Suprapubic skin (tissue), 4 donors: ENCODE data around the gene ZNF331. TPM values are rescaled to one million over a fixed set of nuclear protein-coding genes. Genes with fewer than 3 reads are reported as not detected.

Experiments
- DNase-seq, 2 donors: peaks; one replicate each; pipeline ENCODE4 v3.0.0-alpha.2; 2019; ENCODE audit warnings: low spot score in 2 of 2
- H3K27ac ChIP-seq: fragments of 200-600 bp; sonication (generic); one replicate; pipeline ENCODE4 v1.5.1; 2019
- H3K27me3 ChIP-seq: fragments of 200-600 bp; sonication (generic); one replicate; pipeline ENCODE4 v1.5.1; 2019
- H3K36me3 ChIP-seq: fragments of 200-600 bp; sonication (generic); one replicate; pipeline ENCODE4 v1.5.1; 2019
- H3K4me1 ChIP-seq: fragments of 200-600 bp; sonication (generic); one replicate; pipeline ENCODE4 v1.5.1; 2019
- H3K4me3 ChIP-seq: fragments of 200-600 bp; sonication (generic); one replicate; pipeline ENCODE4 v1.5.1; 2019; ENCODE audit warnings: mild to moderate bottlenecking
- H3K9me3 ChIP-seq: fragments of 200-600 bp; sonication (generic); one replicate; pipeline ENCODE4 v1.5.1; 2019
- EP300 ChIP-seq: sonication (generic); formaldehyde crosslinking; IDR thresholded peaks from one replicate; pipeline ENCODE4 v1.6.1; 2017; ENCODE audit warnings: antibody characterized with exemption
- POLR2A ChIP-seq, 2 donors: fragments of 450-650 bp; IDR thresholded peaks; one replicate each; pipeline ENCODE4 v1.6.1; 2017; ENCODE audit warnings: antibody characterized with exemption in 2 of 2, mild to moderate bottlenecking in 2 of 2, moderate library complexity in 2 of 2
- POLR2AphosphoS5 ChIP-seq, 3 donors: sonication (generic); formaldehyde crosslinking; IDR thresholded peaks; one replicate each; pipeline ENCODE4 v1.6.1; 2017; ENCODE audit warnings: antibody characterized with exemption in 3 of 3
- WGBS: methylation state at CpG from one replicate; pipeline ENCODE4 v1.1.5; 2018; 5-methylcytosine and 5-hydroxymethylcytosine counted together
- total RNA-seq, 4 donors: library from RNA; depleted of rRNA; stranded (reverse); fragments of >200 nt; gene quantifications; one replicate each; pipeline ENCODE4 v1.1.0, GENCODE V29; 2016
- TF ChIP-seq, protein P1 (sequence below), 2 donors: fragments of 200-600 bp in 1 of 2; fragments of 450-650 bp in 1 of 2; sonication (generic) in 1 of 2; IDR thresholded peaks; one replicate each; pipeline ENCODE4 v1.5.1; 2016 to 2019; ENCODE audit warnings: antibody characterized with exemption in 2 of 2, mild to moderate bottlenecking in 1 of 2, moderate library complexity in 1 of 2

The ZNF331 gene
- total RNA-seq, 4 donors from 2014 or later: 20.5 to 41.1 (median 27.8) TPM

DNA sequence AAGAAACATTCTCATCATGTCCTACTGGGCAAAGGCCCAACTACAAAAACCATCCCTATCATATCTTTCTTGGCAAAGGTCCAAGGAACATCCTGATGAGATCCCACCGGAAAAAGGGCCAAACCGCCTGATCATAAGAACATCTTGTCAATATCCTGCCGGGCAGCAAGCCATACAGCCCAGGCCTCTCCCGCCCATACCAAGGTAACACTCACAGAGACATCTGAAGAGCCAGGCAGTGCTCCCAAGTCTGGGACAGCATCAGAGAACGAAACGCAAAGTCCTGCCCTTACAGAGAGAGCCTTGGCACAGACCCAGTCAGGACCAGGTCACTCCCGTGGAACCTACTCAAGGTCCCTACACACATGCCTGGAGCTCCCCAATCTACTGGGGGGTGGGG is 18.5 kb upstream of the ZNF331 start:
- 90% methylated on average over 7 of the region's 7 CpGs for WGBS
- no peaks in the 10 kb centered on the region for H3K27me3 ChIP-seq
- no peak for DNase-seq
- peaks cover 13% of the 10 kb centered on the region for H3K4me1 ChIP-seq
- TF ChIP-seq, protein P1, sequence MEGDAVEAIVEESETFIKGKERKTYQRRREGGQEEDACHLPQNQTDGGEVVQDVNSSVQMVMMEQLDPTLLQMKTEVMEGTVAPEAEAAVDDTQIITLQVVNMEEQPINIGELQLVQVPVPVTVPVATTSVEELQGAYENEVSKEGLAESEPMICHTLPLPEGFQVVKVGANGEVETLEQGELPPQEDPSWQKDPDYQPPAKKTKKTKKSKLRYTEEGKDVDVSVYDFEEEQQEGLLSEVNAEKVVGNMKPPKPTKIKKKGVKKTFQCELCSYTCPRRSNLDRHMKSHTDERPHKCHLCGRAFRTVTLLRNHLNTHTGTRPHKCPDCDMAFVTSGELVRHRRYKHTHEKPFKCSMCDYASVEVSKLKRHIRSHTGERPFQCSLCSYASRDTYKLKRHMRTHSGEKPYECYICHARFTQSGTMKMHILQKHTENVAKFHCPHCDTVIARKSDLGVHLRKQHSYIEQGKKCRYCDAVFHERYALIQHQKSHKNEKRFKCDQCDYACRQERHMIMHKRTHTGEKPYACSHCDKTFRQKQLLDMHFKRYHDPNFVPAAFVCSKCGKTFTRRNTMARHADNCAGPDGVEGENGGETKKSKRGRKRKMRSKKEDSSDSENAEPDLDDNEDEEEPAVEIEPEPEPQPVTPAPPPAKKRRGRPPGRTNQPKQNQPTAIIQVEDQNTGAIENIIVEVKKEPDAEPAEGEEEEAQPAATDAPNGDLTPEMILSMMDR (IDR thresholded peaks at IDR 0.05): no peak
- no peak for TF ChIP-seq POLR2A (IDR thresholded peaks at IDR 0.05)
- TF ChIP-seq EP300: no peak
- TF ChIP-seq POLR2AphosphoS5 (IDR thresholded peaks at IDR 0.05): no peak
- H3K36me3 ChIP-seq: no peaks in the 10 kb centered on the region
- peak overlapping the region; percentile 80 for H3K27ac ChIP-seq
- H3K9me3 ChIP-seq: no peaks in the 10 kb centered on the region
- H3K4me3 ChIP-seq: no peak overlapping the region

DNA sequence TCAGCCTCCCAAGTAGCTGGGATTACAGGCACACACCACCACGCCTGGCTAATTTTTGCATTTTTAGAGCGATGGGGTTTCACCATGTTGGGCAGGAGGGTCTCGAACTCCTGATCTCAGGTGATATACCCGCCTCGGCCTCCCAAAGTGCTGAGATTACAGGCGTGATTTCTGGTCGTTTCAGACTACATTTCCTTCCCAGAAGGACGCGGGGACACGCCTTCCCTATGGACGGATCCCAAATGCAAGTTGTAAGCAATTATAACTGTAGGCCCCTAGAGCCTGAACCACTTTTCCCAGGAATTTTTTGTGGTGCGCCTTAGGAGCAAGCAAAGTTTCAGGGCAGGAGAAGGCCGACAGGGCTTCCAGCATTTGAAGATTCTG is 17.8 kb upstream of the ZNF331 start:
- 74% methylated on average over 12 of the region's 13 CpGs for WGBS
- H3K36me3 ChIP-seq: no peaks in the 10 kb centered on the region
- no peak for DNase-seq
- H3K9me3 ChIP-seq: no peaks in the 10 kb centered on the region
- H3K27ac ChIP-seq: peak overlapping the region; percentile 80
- no peaks in the 10 kb centered on the region for H3K27me3 ChIP-seq
- H3K4me1 ChIP-seq: peaks cover 13% of the 10 kb centered on the region
- TF ChIP-seq, protein P1 (IDR thresholded peaks at IDR 0.05): no peak
- TF ChIP-seq EP300 (no peak), POLR2A (IDR thresholded peaks at IDR 0.05) (no peak), POLR2AphosphoS5 (IDR thresholded peaks at IDR 0.05) (no peak)
- peak overlapping the region; percentile 56 for H3K4me3 ChIP-seq

DNA sequence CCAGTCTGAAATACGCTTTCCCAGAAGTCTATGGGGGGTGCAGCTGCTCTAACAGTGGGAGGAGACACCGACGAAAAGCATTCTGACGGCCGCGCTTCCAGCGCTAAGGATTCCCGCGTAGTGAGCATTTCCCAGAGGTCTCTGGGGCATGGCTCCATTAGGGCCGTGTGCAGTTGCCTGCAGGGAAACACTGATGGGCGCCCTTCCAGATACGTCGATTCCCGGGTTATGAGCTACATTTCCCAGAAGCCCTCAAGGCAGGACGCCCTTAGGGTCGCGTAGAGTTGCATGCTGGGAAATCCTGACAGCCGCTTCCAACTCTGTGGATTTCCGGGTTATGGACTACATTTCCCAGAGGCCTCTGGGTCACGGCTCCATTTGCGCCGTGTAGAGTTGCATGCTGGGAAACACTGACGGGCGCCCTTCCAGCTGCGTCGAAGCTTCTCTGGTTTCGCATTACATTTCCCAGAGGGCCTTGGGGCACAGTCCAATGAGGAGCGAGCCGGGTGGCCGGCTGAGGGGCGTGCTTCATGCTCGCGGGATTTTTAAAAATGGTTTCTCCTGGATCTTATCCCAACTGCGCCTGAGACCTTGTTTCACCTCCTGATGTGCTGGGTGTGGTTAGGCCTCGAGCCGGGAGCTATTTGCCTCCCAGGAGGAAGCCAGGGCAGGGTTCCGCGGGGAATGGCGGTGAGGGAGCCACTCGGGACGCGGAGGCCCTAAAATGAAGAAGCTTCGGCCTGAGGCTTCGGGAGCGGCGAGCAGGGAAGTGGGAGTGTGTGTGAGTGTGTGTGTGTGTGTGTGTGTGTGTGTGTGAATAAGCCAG is 17.2 kb upstream of the ZNF331 start:
- Histone ChIP-seq H3K36me3 (no peaks in the 10 kb centered on the region), H3K27me3 (no peaks in the 10 kb centered on the region), H3K9me3 (no peaks in the 10 kb centered on the region), H3K4me3 (peak overlapping the region; percentile 56), H3K27ac (peak overlapping the region; percentile 80), H3K4me1 (peaks cover 13% of the 10 kb centered on the region)
- peak; percentile 96 to 97 for DNase-seq
- WGBS: under 1% methylated on average over 34 of the region's 46 CpGs
- TF ChIP-seq POLR2AphosphoS5 (IDR thresholded peaks at IDR 0.05) (peak; percentile 4 to 71 (median 46)), POLR2A (IDR thresholded peaks at IDR 0.05) (no peak), EP300 (peak; percentile 76)

DNA sequence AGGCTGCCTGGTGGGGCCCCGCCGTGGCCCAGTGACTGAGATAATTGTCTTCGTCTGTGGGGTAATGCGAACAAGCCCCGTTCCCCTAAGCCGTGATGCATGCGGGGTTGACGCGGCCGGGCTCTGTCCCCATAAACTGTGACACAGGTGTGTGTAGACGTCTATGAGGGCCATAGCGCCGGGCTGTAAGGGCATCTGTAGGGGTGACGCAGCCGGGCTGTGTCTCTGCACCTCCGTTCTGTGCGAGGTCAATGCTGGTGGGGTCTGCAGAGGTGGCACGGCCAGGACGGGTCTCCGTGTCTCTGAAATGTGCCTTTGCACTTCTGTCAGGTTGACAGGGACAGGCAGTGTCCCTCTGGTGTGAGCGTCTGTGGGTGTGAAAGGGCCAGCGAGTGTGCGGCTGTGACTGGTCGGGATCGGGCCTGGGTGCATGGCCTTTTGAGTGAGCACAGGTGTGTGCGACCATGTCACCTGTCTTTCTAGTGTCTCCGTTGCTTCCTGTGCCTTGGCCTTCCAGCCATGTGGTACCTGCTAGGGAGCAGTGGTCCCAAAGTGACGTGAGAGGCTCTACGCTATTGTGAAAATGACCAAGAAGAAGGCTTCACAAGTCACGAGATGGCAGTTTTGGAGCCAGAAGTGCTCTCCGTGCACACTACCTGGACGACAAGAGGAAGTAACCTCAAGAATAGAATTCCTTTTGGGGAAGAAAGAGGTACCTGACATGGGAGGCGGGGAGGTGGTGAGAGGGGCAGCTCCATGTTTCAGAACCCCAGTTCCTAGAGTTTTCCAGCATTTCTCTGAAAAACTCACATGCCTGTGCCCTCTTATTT is 16.4 kb upstream of the ZNF331 start:
- DNase-seq: no peak
- Histone ChIP-seq H3K27me3 (no peaks in the 10 kb centered on the region), H3K27ac (no peak overlapping the region), H3K4me1 (peaks cover 13% of the 10 kb centered on the region), H3K4me3 (peak overlapping the region; percentile 56), H3K36me3 (no peaks in the 10 kb centered on the region), H3K9me3 (no peaks in the 10 kb centered on the region)
- TF ChIP-seq, protein P1 (IDR thresholded peaks at IDR 0.05): no peak
- TF ChIP-seq POLR2AphosphoS5 (IDR thresholded peaks at IDR 0.05): no peak
- no peak for TF ChIP-seq POLR2A (IDR thresholded peaks at IDR 0.05)
- no peak for TF ChIP-seq EP300
- 24% methylated on average over 31 of the region's 33 CpGs for WGBS

DNA sequence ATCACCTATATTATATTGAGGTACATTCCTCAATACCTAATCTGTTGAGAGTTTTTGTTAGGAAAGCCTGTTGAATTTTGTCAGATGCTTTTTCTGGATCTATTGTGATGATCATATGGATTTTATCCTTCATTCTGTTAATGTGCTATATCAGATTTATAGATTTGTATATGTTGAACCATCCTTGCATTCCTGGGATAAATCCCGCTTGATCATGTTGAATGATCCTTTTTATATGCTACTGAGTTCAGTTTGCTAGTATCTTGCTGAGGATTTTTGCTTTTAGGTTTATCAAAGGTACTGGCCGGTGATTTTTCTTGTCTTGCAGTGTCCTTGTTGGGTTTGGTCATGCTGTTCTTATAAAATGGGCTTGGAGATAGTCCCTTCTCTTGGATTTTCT is 12.0 kb upstream of the ZNF331 start:
- H3K4me3 ChIP-seq: no peak overlapping the region
- H3K27ac ChIP-seq: no peak overlapping the region
- H3K36me3 ChIP-seq: no peaks in the 10 kb centered on the region
- H3K27me3 ChIP-seq: no peaks in the 10 kb centered on the region
- TF ChIP-seq POLR2AphosphoS5 (IDR thresholded peaks at IDR 0.05): no peak
- no peak for TF ChIP-seq POLR2A (IDR thresholded peaks at IDR 0.05)
- TF ChIP-seq, protein P1 (IDR thresholded peaks at IDR 0.05): no peak
- TF ChIP-seq EP300: no peak
- H3K4me1 ChIP-seq: peaks cover 9% of the 10 kb centered on the region
- WGBS: 98% methylated on average over 2 of the region's 2 CpGs
- no peak for DNase-seq
- H3K9me3 ChIP-seq: no peaks in the 10 kb centered on the region
